GM19240 (cell line): ENCODE results near the gene FUOM.

Experiments
- DNase-seq: peaks from one replicate; pipeline ENCODE4 v3.0.0; 2011; ENCODE audit warnings: low spot score; ENCODE audit not compliant: insufficient read length

FUOM gene

DNA sequence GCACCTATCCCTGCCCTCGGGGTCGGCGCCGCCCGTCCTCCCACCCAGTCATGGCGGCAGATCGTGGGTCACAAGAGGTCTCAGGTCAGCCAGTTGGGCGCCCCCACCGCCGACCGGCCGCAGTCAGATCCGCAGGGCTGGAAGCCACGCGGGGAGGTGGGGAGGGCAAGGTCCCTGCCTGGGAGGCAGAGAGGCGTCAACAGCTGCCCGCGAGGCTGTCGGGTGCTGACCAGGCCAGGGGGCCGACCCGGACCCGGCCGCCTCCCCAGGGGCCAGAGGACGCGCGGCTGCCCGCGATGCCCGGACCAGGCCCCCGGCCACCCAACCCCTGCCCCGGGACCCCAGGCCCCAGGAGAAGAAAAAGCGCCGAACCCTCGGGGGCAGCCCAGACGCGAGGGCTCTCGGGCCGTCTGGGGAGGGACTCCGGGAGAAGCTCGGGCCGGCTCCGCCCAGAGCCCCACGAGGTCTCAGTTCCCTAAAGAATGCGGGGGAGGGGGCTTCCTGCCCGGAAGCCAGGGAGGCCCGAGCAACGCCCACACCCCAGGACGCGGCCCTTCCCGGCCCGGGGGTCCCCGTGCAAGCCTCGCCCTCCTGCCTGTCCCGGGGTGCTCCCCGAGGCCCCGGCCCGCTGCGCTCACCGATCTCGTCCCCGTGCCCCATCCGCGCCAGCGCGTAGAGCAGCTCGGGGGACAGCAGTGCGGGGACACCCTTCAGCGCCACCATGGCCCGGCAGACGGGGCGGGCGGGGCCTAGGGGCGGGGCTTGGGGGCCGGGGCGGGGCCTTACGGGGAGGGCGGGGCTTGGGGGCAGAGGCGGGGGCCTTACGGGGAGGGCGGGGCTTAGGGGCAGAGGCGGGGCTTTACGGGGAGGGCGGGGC, at the start of gene FUOM:
TSS of gene FUOM (minus strand) at position 735 of the 877 bp plus-strand sequence. CDS start at position 723, 12 bp downstream.
- peak; percentile 80 for DNase-seq

GRCh38 chr10:133405844-133406527, 48.2 kb upstream of the FUOM start:
- DNase-seq: no peak

DNA sequence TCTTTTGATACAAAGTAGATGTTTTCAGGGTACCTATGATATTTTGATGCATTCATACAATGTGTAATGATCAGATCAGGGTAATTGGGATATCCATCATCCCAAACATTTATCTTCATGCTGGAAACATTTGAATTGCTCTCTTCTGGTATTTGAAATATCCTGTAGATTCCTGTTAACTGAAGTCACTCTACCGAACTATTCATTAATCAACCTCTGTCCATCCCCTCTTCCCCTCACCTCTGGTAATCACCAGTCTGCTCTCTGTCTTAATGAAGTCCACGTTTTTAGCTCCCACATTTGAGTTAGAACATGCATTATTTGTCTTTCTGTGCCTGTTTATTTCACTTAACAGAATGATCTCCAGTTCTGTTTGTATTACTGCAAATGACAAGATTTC, 47.5 kb upstream of the FUOM start:
- no peak for DNase-seq

DNA sequence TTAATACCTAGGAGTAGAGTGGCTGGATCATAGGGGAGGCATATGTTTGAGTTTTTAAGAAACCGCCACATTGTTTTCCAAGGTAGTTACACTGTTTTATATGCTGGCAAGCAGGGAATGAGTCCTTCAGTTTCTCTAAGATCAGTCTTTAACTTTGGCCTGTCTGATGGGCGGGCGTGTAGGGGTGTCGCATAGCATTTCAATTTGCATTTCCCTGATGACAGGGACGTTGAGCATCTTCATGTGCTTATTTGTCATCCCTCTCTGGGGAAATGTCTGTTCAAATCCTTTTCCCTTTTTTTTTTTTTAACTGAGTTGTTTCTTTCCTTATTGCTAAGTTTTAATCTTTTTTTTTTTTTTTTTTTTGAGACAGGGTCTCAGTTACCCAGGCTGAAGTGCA, 46.0 kb upstream of the FUOM start:
- DNase-seq: no peak

DNA sequence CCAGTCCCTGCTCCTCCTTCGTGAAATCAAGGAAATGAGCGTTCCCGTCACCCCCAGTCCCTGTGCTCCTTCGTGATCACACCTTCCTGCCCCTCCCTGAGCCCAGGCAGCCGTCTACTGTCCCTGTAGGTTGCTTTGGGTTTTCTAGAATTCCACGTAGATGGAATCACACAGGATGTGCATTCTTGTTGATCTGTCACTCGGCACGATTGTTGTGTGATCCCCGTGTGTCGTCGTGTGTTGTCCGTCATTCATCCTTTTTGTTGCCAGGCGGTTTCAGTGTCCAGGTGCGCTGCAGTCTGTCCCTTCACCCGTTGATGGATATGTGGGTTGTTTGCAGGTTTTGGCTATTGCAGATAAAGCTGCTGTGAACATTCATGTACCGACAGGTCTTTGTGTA, 45.5 kb upstream of the FUOM start:
- DNase-seq: no peak

- DNase-seq: no peak
Measured at GRCh38 chr10:133401981-133402725, 44.3 kb upstream of the FUOM start.

- no peak for DNase-seq
Measured at GRCh38 chr10:133401500-133401899, 43.7 kb upstream of the FUOM start.

DNA sequence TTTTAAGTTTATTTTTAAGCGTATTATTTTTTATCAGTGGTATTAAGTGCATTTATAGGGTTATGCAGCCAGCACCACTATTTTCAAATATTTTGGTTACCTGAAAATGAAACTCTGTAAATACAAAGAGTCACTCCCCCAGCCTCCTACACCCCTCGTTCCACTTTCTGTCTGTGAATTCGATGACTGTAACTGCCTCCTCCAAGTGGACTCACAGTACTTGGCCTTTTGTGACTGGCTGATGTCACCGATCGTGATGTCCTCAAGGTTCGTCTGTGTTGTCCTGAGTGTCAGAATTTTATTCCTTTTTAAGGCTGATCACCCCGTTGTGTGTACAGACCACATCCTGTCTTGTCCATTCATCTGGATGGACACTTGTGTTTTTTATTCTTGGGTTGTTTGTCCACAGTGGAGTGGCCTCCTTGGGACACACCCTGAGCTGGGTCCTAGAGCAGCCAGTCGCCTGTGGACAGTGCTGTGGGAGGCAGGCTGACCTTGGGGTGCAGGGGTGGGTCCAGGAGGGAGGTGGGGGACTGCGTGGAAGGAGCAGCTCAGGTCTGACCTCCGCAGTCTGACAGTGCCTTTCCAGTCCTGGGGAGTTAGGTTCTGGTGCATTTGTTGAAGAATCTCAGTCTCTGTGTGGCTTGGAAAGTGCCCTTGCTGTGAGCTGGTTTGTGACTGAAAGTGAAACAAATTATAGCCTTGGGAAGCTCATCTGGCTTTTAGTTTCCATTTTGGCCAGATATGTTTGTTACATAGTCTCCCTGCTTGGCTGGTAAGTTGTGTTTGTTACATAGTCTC, 43.0 kb upstream of the FUOM start:
- no peak for DNase-seq

- DNase-seq: no peak
Measured at GRCh38 chr10:133399123-133399601, 41.3 kb upstream of the FUOM start.

DNA sequence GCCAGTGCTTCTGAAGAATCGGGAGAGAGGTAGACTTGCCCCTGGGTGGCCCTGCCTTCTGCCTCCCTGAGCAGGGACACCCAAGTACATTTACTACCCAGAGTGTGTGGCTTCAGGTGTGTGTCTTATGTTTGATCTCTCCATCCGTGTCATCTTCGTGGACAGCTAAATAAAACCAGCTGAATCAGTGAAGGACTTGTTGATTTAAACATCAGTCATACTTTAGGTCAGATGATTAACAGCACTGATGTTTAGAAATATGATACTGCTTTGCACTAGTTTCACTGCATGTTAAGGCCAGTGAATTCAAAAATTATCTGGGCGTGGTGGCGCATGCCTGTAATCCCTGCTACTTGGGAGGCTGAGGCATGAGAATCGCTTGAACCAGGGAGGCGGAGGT, 40.1 kb upstream of the FUOM start:
- no peak for DNase-seq

DNA sequence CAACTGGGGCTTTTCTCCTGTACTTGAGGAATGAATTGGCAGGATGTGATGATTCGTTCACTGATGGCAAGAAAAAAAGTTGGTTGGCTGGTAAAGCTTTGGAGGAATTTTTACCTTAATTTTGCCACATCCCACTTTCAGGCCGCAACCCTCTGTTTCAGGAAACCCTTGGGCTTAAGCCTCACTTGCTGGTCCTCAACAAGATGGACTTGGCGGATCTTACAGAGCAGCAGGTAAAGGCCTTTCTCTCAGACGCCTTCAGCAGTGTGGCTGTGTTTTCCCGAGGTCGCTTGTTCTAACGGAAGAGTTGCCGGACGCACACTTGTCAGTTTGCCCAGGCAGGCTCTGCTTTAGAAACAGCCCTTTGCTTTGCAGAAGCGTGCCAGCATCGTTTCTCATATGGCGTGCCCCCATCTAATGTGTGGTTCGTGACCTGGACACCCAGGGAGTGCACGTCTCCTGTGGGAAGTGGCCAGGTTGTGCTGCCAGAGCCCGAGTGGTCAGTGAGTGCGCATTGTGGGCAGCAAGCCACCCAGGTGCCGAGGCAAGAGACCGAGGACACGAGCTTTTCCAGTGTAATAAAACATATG, 38.3 kb upstream of the FUOM start:
- DNase-seq: no peak

DNA sequence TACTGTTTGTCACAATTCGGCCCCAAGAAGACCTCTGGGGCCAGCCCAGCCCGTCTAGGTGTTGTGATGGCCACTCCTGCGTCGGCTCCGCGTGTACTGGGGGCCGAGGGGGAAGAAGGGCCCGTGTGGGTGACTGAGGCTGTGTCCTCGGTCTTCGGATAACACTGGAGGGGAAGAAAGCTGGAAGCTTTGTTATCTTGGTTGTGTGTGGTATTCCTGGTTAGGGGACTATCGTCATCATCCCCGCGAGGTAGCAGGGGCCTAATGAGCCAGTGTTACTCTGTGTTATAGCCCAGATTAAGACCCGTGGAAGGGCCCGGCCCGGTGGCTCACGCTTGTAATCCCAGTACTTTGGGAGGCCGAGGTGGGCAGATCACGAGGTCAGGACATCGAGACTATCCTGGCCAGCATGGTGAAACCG, 37.0 kb upstream of the FUOM start:
- DNase-seq: no peak

- DNase-seq: peak; percentile 73
Measured at GRCh38 chr10:133394064-133394663, 36.3 kb upstream of the FUOM start, which contains the start of gene MTG1. Gene MTG1, plus strand, starts transcription at chr10:133394157. Its CDS starts 64 bp downstream, at chr10:133394221.

DNA sequence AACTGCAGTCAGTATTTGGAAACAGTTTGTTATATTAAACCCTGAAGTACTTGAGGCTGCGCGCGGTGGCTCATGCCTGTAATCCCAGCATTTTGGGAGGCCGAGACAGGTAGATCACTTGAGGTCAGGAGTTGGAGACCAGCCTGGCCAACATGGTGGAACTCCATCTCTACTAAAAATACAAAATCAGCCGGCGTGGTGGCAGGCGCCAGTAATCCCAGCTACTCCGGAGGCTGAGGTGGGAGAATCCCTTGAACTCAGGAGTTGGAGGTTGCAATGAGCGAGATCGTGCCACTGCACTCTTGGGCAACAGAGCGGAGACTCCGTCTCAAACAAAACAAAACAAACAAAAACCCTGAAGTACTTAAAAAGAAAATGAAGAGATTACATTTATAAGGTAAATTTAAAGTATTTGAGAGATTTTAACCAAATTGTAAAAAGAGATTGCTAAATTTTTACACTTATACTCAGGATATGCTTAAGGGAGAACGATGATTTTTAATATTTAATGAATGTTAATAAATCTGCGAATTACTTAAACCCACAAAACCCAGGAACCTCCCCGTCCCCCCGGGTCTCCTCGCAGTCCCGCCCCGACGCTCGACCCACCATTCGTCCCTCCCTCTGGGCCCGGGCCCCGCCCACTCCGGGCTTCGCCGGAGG, 35.7 kb upstream of the FUOM start:
- DNase-seq: no peak

DNA sequence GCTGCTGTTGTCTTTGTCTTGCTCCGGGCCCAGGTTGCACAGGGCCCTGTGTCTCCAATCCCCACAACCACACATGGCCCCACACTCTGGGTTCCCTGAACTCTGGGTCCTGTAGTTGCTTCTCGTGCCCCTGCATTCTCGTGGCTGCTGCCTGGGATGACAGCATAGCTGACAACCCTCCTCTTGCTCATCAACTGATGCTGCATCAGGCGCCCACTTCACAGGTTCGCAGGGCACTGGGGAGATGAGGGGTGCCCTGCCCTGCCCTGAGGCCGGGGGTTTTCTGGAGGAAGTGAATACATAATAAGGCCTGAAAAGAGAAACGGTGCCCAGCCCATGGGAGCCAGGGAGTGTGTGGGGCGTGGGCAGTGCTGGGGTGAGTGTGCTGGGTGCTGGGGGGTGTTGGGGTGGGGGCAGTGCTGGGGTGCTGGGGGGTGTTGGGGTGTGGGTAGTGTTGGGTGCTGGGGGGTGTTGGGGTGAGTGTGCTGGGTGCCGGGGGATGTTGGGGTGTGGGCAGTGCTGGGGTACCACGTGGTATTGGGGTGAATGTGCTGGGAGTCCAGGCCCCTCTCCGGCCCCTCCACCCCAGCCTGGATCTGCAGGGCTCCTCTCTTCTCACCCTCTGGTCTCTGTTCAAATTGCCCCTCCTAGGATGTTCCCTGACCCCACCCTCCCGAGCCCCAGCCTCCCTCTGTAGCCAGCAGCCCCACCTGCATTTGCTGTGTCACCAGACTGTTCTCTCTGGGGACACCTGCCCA, 34.1 kb upstream of the FUOM start:
- DNase-seq: no peak

- DNase-seq: no peak
Measured at GRCh38 chr10:133391249-133391635, 33.4 kb upstream of the FUOM start.

DNA sequence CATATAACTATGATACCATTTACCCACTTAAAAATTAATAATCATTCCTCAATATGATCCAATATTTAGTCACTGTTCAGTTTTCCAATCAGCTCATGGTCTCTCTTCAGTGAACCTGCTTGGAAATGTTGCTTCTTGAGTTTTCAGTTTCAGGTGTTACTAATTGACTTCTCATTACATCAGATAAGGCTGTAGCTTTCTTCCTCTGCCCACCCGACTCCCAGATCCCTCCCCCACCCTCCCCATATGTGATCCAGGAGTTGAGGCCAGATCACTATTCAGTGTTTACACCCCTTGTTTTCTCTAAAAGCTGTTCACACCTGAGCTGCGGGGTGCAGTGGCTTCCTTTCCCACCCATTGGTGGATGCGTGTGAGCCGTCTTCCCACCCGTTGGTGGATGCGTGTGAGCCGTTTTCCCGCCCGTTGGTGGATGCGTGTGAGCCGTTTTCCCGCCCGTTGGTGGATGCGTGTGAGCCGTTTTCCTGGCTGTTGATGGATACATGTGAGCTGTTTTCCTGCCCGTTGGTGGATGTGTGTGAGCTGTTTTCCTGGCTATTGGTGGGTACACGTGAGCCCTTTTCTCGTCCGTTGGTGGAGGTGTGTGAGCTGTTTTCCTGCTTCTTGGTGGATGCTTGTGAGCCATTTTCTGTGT, 32.9 kb upstream of the FUOM start:
- no peak for DNase-seq
